CD4-positive, alpha-beta T cell treated with Interleukin-21 for 1 hour (primary cell): ENCODE results near the gene FYB1.
"Not testable (repeated sequence)": the region's sequence is repeated elsewhere in the genome, so short reads cannot be mapped to it uniquely, and the experiment has no call there.

Experiments used
- DNase-seq: peaks from one replicate; pipeline ENCODE4 v3.0.0-alpha.2; 2020

The FYB1 gene, protein sequence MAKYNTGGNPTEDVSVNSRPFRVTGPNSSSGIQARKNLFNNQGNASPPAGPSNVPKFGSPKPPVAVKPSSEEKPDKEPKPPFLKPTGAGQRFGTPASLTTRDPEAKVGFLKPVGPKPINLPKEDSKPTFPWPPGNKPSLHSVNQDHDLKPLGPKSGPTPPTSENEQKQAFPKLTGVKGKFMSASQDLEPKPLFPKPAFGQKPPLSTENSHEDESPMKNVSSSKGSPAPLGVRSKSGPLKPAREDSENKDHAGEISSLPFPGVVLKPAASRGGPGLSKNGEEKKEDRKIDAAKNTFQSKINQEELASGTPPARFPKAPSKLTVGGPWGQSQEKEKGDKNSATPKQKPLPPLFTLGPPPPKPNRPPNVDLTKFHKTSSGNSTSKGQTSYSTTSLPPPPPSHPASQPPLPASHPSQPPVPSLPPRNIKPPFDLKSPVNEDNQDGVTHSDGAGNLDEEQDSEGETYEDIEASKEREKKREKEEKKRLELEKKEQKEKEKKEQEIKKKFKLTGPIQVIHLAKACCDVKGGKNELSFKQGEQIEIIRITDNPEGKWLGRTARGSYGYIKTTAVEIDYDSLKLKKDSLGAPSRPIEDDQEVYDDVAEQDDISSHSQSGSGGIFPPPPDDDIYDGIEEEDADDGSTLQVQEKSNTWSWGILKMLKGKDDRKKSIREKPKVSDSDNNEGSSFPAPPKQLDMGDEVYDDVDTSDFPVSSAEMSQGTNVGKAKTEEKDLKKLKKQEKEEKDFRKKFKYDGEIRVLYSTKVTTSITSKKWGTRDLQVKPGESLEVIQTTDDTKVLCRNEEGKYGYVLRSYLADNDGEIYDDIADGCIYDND

DNA sequence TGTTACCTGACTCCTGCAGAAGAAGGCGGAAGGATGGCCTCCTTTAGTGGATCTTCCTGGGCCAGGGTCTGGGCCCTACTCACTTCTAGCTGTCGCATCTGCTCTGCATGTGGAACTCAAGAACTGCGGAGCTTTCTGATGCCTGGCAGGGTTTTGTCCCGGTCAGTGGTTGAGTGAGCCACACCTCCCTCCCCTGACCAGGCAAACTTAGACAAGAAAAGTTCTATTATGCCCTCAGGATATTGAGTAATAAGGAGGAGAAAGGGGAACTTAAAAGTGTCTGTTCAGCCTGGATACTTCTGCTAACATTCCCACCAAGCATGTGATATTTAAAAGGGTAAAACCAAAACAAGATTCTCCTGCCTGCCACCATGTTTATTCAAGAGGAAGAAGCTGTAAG, at the start of gene FYB1:
Gene FYB1 (minus strand): TSS at position 127 of the 400 bp plus-strand sequence. CDS start 16,603 bp downstream, outside the sequence.
- no peak for DNase-seq

DNA sequence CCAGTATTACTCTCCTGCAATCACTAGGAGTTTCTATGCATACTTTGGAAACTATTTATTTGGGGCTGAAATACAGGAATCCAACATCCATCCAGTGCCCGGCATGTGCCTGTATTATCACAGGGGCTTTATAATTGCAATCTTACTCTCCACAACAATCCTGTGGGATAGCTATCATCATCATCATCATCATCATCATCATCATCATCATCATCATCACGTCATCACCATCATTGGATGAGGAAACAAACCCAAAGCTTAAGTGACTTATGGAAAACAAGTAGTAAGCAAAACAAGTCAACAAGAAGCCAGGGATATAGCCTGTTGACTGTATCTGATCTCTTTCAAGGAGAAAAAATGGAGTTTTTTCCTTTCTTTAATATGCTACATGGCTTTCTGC, 47.8 kb upstream of the FYB1 start:
- DNase-seq, result no peak

GRCh38 chr5:39266442-39266841, 47.1 kb upstream of the FYB1 start:
- DNase-seq, result no peak

DNA sequence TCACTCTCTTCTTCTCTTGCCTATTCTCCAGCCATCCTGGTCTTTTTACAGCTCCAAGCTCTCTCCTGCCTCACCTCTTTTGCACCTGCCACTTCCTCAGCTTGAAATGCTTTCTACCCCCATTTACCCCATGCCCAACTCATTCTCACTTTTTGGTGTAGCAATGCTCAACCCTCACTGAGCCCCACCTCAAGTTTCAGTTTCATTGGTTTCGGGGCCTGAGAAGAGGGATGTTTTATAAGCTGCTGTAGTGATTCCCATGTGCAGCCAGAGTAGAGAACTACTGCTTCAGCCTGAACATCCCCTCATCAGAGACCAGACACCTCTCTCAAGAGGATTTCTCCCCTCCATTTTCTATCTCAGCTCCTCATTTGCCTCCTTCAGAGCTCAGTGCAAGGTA, 45.2 kb upstream of the FYB1 start:
- peak; percentile 25 for DNase-seq

- no peak for DNase-seq
These were observed 43.6 kb upstream of the FYB1 start for GRCh38 chr5:39262981-39263380.

- no peak for DNase-seq
These were observed 40.7 kb upstream of the FYB1 start for GRCh38 chr5:39260095-39260494.

DNA sequence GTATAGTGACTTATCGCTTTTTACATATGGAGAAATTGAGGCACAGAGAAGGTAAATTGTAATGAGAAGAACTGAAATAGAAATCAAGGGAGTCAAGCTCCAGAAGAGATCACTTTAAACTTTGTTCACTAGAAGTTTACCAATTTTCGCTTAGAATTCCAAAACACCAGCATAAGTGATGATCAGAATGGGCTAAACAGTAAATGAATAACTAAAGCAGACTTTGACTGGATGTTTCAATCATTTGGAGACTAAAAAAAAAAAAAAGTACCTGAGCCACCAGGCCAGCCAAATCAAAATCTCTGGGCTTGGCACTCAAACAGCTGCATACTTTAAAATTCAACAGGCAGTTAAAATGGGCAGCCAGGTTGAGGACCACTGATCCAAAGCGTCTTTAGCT, 38.2 kb upstream of the FYB1 start:
- DNase-seq, result no peak

DNA sequence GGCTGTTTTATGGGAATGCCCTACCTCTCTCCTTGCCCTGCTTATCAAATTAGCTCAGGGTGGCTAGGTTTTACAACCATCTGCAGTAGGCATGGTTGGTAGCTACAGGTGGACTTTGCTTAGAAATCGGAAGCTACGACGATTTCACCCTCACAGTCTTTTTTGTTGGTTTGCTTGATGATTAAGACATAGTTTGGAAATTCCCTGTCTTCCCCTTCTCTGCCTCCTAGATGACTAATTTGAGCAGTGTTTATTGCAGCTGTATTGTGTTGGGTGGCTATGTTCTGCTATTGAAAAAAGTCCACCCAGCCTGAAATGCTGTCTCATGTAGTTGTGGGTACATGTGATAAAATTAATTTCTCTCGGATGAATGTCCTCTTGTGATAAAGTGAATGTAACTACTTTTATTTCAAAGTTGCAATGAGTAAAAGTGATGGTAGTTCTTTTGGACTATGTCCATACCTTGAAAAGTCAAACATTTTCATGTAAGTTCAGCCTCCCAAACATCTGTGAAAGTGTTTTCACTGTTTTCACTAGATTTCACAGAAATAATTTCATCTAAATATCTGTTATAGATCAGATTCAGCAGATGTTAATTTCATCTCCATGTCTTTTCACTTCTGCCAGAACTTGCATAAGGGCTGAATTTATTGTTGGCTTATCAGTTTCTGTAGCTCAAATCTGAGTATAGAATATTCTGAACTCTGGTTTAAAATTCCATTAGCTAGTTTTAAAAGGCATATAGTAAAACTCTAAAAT, 37.3 kb upstream of the FYB1 start:
- DNase-seq, result peak; percentile 57

- DNase-seq, result no peak
These were observed 36.0 kb upstream of the FYB1 start for GRCh38 chr5:39255406-39255805.

GRCh38 chr5:39254671-39255070, 35.3 kb upstream of the FYB1 start:
- no peak for DNase-seq

DNA sequence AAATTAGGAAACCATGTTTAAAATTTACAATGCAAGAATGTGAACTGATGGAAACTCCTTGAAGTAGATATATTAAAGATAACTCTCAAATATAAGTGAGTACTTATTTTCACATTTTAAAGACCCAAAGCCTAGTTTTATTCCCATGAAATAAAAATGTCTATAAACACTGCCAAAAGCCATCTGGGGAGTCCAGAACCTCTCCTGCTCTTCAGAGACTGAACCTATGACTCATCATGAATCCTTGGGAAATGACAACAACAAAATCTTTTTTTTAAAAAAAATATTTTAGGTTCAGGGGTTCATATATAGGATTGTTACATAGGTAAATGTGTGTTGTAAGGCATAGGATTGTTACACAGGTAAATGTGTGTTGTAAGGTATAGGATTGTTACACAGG, 33.8 kb upstream of the FYB1 start:
- no peak for DNase-seq

DNA sequence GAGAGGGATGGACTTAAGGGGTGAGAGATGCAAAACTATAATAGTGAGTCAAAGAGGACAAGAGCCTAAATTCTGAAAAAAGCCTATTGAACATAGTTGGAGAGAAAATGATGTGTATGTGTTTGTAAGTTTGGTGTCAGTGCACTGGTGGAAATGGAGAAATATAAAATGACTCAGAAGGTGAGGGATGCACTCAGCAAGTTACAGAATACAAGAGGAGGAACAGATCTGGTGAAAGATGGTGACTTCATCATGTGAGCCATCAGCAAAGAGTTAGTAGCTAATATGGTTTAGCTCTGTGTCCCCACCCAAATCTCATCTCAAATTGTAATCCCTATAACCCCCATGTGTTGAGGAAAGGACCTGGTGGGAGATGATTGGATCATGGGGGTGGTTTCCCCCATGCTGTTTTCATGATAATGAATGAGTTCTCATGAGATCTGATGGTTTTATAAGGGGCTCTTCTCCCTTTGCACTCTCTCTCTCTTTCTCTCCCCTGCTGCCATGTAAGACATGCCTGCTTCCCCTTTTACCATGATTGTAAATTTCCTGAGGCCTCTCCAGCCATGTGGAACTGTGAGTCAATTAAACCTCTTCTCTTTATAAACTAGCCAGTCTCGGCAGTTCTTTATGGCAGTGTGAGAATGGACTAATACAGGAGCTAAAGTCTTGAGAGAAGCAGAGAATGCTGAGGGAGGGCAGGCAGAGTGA, 30.4 kb upstream of the FYB1 start:
- no peak for DNase-seq

GRCh38 chr5:39249069-39249468, 29.7 kb upstream of the FYB1 start:
- DNase-seq, result no peak

- no peak for DNase-seq
These were observed 21.4 kb upstream of the FYB1 start for GRCh38 chr5:39240750-39241149.

DNA sequence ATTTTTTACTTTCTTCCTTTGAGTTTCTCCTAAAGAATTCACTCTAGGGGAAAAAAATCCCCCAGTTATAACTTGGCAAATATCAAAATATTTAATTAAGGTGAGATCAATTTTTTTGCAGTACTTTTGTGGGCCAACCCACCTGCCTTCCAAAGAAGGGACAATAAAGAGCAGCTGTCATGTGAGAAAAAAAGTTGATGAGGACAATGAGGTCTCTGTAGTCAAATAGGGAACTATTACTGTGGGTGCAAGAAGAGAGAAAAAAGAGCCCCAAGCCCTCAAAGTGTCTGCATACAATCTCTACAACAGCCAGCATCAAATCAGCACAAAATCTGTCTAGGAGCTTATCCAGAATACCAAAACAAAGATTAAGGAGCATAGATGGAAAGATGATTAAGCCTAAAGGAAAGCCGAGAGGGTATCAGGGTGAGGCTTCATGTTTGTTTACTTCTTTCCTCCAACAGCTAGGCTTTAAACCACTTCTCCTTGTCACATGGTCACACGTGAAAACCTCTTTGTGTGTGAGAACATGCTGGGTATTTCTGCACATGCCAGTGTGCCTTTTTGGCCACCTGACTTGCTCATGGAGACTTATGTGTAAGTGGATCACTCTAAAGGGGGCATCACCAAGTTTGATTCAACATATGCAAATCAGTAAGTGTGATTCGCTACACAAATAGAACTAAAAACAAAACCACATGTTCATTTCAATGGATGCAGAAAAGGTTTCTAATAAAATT, 19.2 kb upstream of the FYB1 start:
- DNase-seq, result no peak

GRCh38 chr5:39236718-39237117, 17.4 kb upstream of the FYB1 start:
- no peak for DNase-seq

- no peak for DNase-seq
These were observed 16.3 kb upstream of the FYB1 start for GRCh38 chr5:39235648-39236047.

DNA sequence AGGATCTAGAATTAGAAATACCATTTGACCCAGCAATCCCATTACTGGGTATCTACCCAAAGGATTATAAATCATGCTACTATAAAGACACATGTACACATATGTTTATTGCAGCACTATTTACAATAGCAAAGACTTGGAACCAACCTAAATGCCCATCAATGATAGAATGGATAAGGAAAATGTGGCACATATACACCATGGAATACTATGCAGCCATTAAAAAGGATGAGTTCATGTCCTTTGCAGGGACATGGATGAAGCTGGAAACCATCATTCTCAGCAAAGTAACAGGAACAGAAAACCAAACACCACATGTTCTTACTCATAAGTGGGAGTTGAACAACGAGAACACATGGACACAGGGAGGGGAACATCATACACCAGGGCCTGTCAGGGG, 15.1 kb upstream of the FYB1 start:
- DNase-seq, result not testable (repeated sequence)

DNA sequence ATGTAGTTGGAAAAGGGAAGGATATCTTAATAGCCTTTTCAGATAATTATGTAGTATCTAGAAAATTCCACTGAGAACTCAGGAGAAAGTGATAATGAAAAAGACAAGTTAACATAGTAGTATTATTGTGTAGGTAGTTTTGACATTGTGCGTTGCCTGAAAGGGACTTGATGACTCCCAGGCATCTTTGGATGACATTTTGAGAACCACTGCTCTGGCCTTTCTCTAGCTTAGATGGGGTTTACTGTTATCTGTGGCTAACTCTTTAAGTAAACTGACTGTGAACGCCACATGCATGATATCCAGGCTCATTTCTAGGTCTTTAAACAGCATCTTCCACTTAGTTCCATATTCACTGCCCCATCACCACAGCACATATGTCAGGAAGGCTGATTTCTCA, 14.4 kb upstream of the FYB1 start:
- no peak for DNase-seq

- no peak for DNase-seq
These were observed 12.6 kb upstream of the FYB1 start for GRCh38 chr5:39231705-39232525.

- DNase-seq, result no peak
These were observed 9.2 kb upstream of the FYB1 start for GRCh38 chr5:39228596-39228995.
